ENCODE results near the gene TMPRSS4. TPM values are rescaled to one million over a fixed set of nuclear protein-coding genes. Genes with fewer than 3 reads are reported as not detected.

TMPRSS4 gene
- total and polyA plus RNA-seq, 2 experiments from 2014 or later: 0.10 to 0.58 TPM

GRCh38 chr11:118151431-118151830 is 74.6 kb downstream of the TMPRSS4 start (continued):
- no peak for TF ChIP-seq REST (IDR thresholded peaks at IDR 0.05; ENCODE audit: unreplicated experiment)
- TF ChIP-seq STAT1 (IDR thresholded peaks at IDR 0.05; ENCODE audit: unreplicated experiment): no peak
- TF ChIP-seq EZH2 (IDR thresholded peaks at IDR 0.05; ENCODE audit: low read depth, unreplicated experiment): no peak
- no peak for TF ChIP-seq CREB1 (CRISPR knock-in tag; IDR thresholded peaks at IDR 0.05; ENCODE audit: low read depth)
- TF ChIP-seq JUNB (IDR thresholded peaks at IDR 0.05; ENCODE audit: unreplicated experiment): no peak

- Histone ChIP-seq H3K4me1 (ENCODE audit: insufficient read depth) (peaks cover 59% of the 10 kb centered on the region), H3K9me2 (ENCODE audit: insufficient read depth) (no peaks in the 10 kb centered on the region), H3K4me3 (peak overlapping the region; percentile 94), H3K27ac (ENCODE audit: low read depth) (no peak overlapping the region), H2AFZ (peak overlapping the region; percentile 97), H3K4me2 (peak overlapping the region; percentile 98), H3K79me2 (replicated peaks; ENCODE audit: insufficient read depth) (no peaks in the 10 kb centered on the region), H3F3A (replicated peaks; ENCODE audit: low read depth) (0 out of 2 replicates have a peak, but pooled peaks cover 3% of the 10 kb centered on the region), H3K27me3 (ENCODE audit: insufficient read depth) (peaks cover 97% of the 10 kb centered on the region), H4K20me1 (replicated peaks; ENCODE audit: insufficient read depth) (no peaks in the 10 kb centered on the region), H3K36me3 (ENCODE audit: insufficient read depth) (no peaks in the 10 kb centered on the region)
- TF ChIP-seq EZH2 (IDR thresholded peaks at IDR 0.05; ENCODE audit: low read depth, unreplicated experiment) (no peak), EZH2phosphoT487 (IDR thresholded peaks at IDR 0.05; ENCODE audit: unreplicated experiment) (no peak), JUNB (IDR thresholded peaks at IDR 0.05; ENCODE audit: unreplicated experiment) (no peak), CREB1 (CRISPR knock-in tag; IDR thresholded peaks at IDR 0.05; ENCODE audit: low read depth) (no peak)
- Mint-ChIP-seq H3K9me3 (no peaks in the 10 kb centered on the region), H3K4me3 (peak overlapping the region; percentile 78), H3K27ac (no peak overlapping the region), H3K4me1 (peaks cover 68% of the 10 kb centered on the region), H3K27me3 (ENCODE audit: insufficient read depth, low read depth, poor library complexity) (peaks cover 70% of the 10 kb centered on the region), H3K36me3 (ENCODE audit: low read depth) (no peaks in the 10 kb centered on the region)
- ATAC-seq: peak; percentile 10
- DNase-seq (ENCODE audit: low spot score): peak; percentile 56
Measured at GRCh38 chr11:118152020-118152551, 75.2 kb downstream of the TMPRSS4 start.

GRCh38 chr11:118152552-118153471 is 75.9 kb downstream of the TMPRSS4 start, which contains the start of gene SCN4B:
SCN4B (minus strand) TSS chr11:118152823; CDS start chr11:118152673, 150 bp downstream.
- peaks cover 74% of the 10 kb centered on the region for H3K27me3 Mint-ChIP-seq (ENCODE audit: insufficient read depth, low read depth, poor library complexity)
- H3K4me3 Mint-ChIP-seq: peak within 1 kb of the TSS; percentile 78
- Histone ChIP-seq H2AFZ (peak within 1 kb of the TSS; percentile 99), H4K20me1 (replicated peaks; ENCODE audit: insufficient read depth) (no peaks in the 10 kb centered on the region), H3K4me1 (ENCODE audit: insufficient read depth) (peaks cover 59% of the 10 kb centered on the region), H3F3A (replicated peaks; ENCODE audit: low read depth) (0 out of 2 replicates have a peak, but pooled peaks cover 3% of the 10 kb centered on the region), H3K4me2 (peak within 1 kb of the TSS; percentile 98), H3K9me2 (ENCODE audit: insufficient read depth) (no peaks in the 10 kb centered on the region), H3K27me3 (ENCODE audit: insufficient read depth) (peaks cover 97% of the 10 kb centered on the region), H3K36me3 (ENCODE audit: insufficient read depth) (no peaks in the 10 kb centered on the region), H3K4me3 (peak within 1 kb of the TSS; percentile 94), H3K27ac (ENCODE audit: low read depth) (no peak within 1 kb of the TSS), H3K79me2 (replicated peaks; ENCODE audit: insufficient read depth) (no peaks in the 10 kb centered on the region)
- DNase-seq (ENCODE audit: low spot score) (peak; percentile 92), ATAC-seq (peak; percentile 64)
- no peak within 1 kb of the TSS for H3K27ac Mint-ChIP-seq
- H3K9me3 Mint-ChIP-seq: no peaks in the 10 kb centered on the region
- TF ChIP-seq EZH2 (IDR thresholded peaks at IDR 0.05; ENCODE audit: low read depth, unreplicated experiment): peak; percentile 58
- TF ChIP-seq ZNF114 (CRISPR knock-in tag; IDR thresholded peaks at IDR 0.05): no peak
- 0 out of 2 replicates have a peak, but pooled peaks have one; percentile 26 for TF ChIP-seq POLR2AphosphoS5 (IDR thresholded peaks at IDR 0.05; ENCODE audit: low read depth)
- peaks cover 69% of the 10 kb centered on the region for H3K4me1 Mint-ChIP-seq
- H3K36me3 Mint-ChIP-seq (ENCODE audit: low read depth): no peaks in the 10 kb centered on the region
